Ishikawa (cell line): ENCODE results near the gene PATE3.

Experiments
- EGR1 ChIP-seq: IDR thresholded peaks from 2 replicates; pipeline ENCODE4 v1.6.1; 2012
- EP300 ChIP-seq: IDR thresholded peaks from 2 replicates; pipeline ENCODE4 v1.6.1; 2012; ENCODE audit warnings: borderline replicate concordance
- YY1 ChIP-seq: IDR thresholded peaks from 2 replicates; pipeline ENCODE4 v1.6.1; 2012; ENCODE audit warnings: low read depth
- TF ChIP-seq, protein P1 (sequence below): IDR thresholded peaks from 2 replicates; pipeline ENCODE4 v1.6.1; 2012; ENCODE audit warnings: low read depth, mild to moderate bottlenecking
- TF ChIP-seq, protein P2 (sequence below): IDR thresholded peaks from 2 replicates; pipeline ENCODE4 v1.6.1; 2012

DNA sequence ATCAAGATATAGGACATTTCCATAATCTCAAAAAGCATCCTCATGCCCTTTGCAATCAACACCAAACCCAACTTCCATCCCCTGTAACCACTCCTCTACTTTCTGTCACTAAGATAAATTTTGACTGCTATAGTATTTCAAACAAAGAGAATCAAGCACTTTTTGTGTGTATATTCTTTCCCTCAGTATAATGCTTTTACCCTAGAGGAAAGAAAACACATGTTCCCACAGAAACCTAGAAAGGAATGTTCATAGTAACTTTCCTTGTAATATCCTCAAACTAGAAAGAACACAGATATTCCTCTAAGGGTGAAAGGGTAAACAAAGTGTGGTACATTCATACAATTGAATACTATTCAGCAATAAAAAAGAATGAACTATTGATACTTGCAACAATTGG is 47.3 kb upstream of the PATE3 start:
- TF ChIP-seq EGR1 (no peak), YY1 (no peak), EP300 (no peak)
- TF ChIP-seq, protein P1, sequence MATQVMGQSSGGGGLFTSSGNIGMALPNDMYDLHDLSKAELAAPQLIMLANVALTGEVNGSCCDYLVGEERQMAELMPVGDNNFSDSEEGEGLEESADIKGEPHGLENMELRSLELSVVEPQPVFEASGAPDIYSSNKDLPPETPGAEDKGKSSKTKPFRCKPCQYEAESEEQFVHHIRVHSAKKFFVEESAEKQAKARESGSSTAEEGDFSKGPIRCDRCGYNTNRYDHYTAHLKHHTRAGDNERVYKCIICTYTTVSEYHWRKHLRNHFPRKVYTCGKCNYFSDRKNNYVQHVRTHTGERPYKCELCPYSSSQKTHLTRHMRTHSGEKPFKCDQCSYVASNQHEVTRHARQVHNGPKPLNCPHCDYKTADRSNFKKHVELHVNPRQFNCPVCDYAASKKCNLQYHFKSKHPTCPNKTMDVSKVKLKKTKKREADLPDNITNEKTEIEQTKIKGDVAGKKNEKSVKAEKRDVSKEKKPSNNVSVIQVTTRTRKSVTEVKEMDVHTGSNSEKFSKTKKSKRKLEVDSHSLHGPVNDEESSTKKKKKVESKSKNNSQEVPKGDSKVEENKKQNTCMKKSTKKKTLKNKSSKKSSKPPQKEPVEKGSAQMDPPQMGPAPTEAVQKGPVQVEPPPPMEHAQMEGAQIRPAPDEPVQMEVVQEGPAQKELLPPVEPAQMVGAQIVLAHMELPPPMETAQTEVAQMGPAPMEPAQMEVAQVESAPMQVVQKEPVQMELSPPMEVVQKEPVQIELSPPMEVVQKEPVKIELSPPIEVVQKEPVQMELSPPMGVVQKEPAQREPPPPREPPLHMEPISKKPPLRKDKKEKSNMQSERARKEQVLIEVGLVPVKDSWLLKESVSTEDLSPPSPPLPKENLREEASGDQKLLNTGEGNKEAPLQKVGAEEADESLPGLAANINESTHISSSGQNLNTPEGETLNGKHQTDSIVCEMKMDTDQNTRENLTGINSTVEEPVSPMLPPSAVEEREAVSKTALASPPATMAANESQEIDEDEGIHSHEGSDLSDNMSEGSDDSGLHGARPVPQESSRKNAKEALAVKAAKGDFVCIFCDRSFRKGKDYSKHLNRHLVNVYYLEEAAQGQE: no peak
- TF ChIP-seq, protein P2, sequence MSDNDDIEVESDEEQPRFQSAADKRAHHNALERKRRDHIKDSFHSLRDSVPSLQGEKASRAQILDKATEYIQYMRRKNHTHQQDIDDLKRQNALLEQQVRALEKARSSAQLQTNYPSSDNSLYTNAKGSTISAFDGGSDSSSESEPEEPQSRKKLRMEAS: no peak
